HAP-1 (cell line): ENCODE data around the gene AURKAIP1.

ENCODE experiments used
- DNase-seq, 2 experiments: peaks; one replicate each; pipeline ENCODE4 v3.0.0-alpha.2; 2016 to 2020; ENCODE audit warnings: low spot score in 2 of 2
- H3K27me3 ChIP-seq: fragments of 250-450 bp; sonication (Bioruptor Pico); 2 replicates; pipeline ENCODE4 v1.5.1; 2020; ENCODE audit warnings: low read depth, mild to moderate bottlenecking, moderate library complexity
- H3K36me3 ChIP-seq: fragments of 250-450 bp; sonication (Bioruptor Pico); replicated peaks from 2 replicates; pipeline ENCODE4 v1.5.1; 2020; ENCODE audit warnings: mild to moderate bottlenecking
- H3K4me1 ChIP-seq: fragments of 250-450 bp; sonication (Bioruptor Pico); 2 replicates; pipeline ENCODE4 v1.5.1; 2020; ENCODE audit warnings: mild to moderate bottlenecking
- H3K4me3 ChIP-seq: fragments of 250-450 bp; sonication (Bioruptor Pico); 2 replicates; pipeline ENCODE4 v1.5.1; 2020; ENCODE audit warnings: mild to moderate bottlenecking, moderate library complexity
- H3K9me3 ChIP-seq: fragments of 250-450 bp; sonication (Bioruptor Pico); 2 replicates; pipeline ENCODE4 v1.5.1; 2020; ENCODE audit warnings: mild to moderate bottlenecking, moderate library complexity
- in situ Hi-C: fragments of 300-500 bp; cut with MboI; formaldehyde crosslinking; loops from 3 replicates; pipeline ENCODE4 v1.14.3; 2020; ENCODE audit warnings: low sequenced_read_pairs, inconsistent platforms, mixed read lengths

Gene AURKAIP1

DNA sequence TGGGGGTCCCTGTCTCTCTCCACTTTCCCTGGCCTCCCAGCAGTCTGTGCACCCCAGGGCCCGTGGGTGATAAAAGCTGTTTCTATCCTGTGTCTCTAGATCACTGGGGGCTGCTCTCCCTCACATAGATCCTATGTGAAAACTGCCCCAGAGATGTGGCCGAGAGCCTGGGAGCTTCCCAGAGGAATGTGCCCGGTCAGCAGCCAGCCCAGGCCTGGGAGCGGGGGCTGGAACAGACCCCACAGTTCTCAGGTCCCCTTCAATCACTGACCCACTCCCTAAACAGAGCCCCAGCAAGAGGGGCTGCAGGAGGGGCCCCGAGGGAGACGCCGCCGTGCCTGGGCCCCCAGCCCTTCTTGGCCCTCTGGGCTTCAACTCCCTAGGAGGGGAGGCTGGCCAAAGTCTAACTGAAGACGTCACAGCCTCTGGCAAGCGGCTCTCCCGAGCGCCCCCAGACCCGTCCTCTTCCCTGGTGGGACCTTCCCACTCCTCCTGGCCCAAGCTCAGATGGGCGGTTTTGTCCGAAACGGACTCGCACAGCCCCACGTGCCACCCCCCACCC, 17.1 kb downstream of the AURKAIP1 start:
- H3K27me3 ChIP-seq: peaks cover 17% of the 10 kb centered on the region
- H3K4me1 ChIP-seq: peaks cover 8% of the 10 kb centered on the region
- H3K4me3 ChIP-seq: no peak overlapping the region
- in situ Hi-C loops: no loop called here
- no peak for DNase-seq
- no peaks in the 10 kb centered on the region for H3K36me3 ChIP-seq
- no peaks in the 10 kb centered on the region for H3K9me3 ChIP-seq

DNA sequence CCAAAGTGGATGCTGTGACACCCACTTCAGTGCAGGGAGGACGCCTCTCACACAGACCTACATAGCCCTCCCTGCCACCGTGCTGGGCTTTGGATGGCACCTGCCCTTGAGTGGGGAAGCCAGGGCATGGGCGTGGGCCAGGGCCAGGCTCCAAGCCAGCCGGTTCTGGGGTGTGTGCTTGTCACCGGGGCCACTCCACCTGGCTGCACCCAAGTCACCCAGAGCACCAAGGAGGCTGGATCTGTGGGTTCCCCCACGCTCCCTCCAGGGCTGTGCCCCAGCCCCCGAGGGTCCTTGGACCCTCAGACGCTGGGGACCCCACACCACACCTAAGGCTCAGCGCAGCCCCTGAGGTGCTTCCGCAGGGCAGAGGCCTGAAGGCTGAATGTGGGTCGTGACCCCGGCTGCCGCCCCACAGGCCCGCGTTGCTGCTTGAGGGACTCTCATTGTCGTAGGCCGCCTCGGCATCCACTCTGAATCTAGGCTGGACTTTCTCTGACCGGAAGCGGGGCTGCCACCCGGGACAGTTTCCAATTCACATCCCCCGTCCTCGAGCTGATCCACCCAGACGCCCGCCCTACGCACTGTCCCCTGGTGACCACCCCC, 18.1 kb downstream of the AURKAIP1 start:
- no peak overlapping the region for H3K4me3 ChIP-seq
- peaks cover 8% of the 10 kb centered on the region for H3K4me1 ChIP-seq
- H3K36me3 ChIP-seq: no peaks in the 10 kb centered on the region
- H3K9me3 ChIP-seq: no peaks in the 10 kb centered on the region
- peaks cover 17% of the 10 kb centered on the region for H3K27me3 ChIP-seq
- in situ Hi-C loops: no loop called here
- no peak for DNase-seq

DNA sequence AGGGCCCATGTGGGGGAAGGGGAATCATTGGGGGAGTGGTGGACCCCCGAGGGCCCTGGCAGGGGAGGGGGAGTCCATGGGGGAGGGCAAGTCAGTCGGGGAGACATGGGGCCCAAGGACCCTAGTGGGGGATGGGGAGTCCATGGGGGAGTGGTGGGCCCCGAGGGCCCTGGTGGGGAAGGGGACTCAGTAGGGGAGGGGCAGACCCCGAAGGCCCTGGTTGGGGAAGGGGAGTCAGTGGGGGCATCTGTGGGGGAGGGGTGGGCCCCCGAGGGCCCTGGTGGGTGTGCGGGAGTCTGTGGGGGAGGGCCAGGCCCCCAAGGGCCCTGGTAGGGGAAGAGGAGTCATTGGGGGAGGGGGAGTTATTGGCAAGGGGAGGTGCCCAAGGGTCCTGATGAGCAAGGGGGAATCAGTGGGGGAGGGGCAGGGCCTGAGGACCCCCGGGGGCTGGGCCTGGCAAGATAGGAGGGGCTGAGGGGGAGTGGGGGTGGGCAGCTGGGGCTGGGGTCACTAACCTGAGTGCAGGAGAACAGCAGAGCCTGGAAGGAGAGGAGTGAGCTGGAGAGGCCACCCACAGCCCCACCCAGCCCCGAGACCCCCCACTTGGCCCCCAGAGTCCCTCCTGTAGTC, 18.7 kb downstream of the AURKAIP1 start:
- no peak overlapping the region for H3K4me3 ChIP-seq
- no peak for DNase-seq
- H3K4me1 ChIP-seq: peaks cover 8% of the 10 kb centered on the region
- H3K36me3 ChIP-seq: no peaks in the 10 kb centered on the region
- no peaks in the 10 kb centered on the region for H3K9me3 ChIP-seq
- H3K27me3 ChIP-seq: peaks cover 17% of the 10 kb centered on the region
- in situ Hi-C loops: no loop called here

DNA sequence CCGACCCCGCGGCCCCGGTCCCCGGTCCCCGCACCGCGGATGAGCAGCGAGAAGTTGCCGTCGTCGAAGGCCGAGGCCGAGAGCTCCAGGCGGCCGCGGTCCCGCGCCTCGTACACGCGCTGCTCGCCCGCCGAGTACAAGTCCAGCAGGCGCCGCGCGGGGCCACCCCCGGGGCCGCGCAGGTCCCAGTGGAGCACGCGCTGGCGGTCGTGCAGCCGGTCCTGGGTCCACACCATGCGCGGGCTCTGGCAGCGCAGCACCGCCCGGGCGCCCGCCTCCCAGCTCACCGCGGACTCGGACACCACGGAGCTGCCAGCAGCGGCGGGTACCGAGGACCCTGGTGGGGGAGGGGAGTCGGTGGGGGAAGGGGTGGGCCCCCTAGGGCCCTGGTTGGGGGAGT, 19.6 kb downstream of the AURKAIP1 start:
- peak overlapping the region; percentile 8; the same call in 1 of the 2 replicates for H3K4me3 ChIP-seq
- H3K4me1 ChIP-seq: peaks cover 8% of the 10 kb centered on the region
- H3K36me3 ChIP-seq: no peaks in the 10 kb centered on the region
- in situ Hi-C loops: no loop called here
- peak in 1 of 2 experiments; percentile 68 for DNase-seq
- no peaks in the 10 kb centered on the region for H3K9me3 ChIP-seq
- H3K27me3 ChIP-seq: peaks cover 17% of the 10 kb centered on the region

DNA sequence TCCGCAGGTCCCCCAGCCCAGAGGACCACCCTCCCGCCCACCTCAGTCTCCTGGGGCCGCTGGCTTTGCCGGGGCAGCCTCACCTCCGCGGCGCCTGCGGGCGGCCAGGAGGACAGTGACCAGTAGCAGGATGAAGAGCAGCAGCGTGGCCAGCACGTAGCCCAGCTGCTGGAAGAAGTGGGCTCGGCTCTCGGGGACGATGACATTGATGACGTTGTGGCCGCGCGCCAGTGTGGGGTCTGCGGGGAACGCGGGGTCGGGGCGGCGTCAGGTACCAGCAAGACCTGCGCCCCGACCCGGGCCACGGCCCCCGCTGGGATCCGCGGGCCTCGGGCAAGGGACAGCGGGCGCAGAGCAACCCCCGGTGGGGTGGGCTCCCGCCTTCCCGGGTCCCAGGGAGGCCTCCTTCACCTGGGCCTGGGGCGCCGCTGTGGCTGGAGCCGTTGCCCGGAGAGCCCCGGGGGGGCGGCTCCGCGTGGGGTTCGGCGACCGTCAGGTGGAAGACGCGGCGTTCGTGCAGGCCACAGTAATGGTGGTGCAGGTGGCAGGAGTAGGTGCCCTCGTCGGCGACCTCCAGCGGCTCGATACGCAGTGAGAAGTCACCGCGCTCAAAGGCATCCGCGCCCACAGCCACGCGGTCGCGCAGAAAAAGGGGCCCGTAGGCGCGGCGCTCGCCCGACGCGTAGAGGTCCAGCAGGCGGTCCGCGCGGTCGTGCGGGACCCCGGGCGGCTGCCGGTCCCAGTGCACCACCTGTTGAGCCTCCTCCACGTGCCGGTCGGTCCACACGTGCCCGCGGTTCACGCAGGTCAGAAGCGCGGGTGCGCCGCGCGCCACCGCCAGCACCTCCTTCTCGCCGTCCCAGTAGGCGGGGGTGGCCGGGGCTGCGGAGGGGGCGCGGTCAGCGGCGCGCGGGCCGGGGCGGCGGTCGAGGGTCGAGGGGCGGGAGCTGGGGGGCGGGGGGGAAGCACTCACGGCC, 20.4 kb downstream of the AURKAIP1 start:
- DNase-seq: no peak
- H3K4me1 ChIP-seq: peaks cover 8% of the 10 kb centered on the region
- peaks cover 17% of the 10 kb centered on the region for H3K27me3 ChIP-seq
- in situ Hi-C loops: no loop called here
- no peaks in the 10 kb centered on the region for H3K9me3 ChIP-seq
- peak overlapping the region; percentile 18 for H3K4me3 ChIP-seq
- no peaks in the 10 kb centered on the region for H3K36me3 ChIP-seq

DNA sequence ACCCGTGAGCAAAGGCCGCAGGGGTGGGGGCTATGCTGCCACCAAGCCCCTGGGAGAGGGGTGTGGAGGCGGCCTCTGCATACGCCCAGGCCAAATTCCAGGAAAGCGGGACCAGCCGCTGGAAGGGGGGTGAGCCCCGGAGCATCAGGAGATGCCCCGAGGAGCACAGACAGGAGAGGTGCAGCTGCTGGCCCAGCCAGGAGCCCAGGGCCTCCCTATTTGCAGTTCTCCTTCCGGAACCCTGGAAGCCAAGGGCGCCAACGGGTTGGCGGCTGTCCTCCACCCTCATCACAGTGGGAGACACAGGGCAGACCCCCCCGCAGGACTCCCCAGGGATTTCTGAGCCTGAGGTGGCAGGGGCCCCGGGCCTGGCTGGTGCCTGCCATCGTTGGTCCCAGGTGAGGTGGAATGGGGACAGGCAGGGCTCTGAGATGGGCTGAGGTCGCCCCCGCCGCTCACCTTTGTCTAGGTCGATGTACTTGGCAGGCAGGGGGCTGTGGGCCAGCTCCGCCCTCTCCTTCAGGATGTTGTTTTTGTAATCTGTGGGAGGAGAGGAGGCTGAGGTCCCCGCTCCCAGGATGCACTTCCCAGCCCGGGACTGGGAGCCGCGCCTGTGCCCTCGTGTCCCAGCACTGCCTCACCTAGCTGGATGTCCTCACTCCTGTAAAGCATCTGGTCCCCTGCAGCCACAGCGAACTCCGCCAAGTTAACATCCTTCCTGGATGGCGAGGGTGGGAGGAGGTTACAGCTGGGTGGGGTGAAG, 21.4 kb downstream of the AURKAIP1 start:
- H3K9me3 ChIP-seq: no peaks in the 10 kb centered on the region
- in situ Hi-C loops: no loop called here
- peaks cover 17% of the 10 kb centered on the region for H3K27me3 ChIP-seq
- DNase-seq: peak; percentile 28 to 70
- peak overlapping the region; percentile 18 for H3K4me3 ChIP-seq
- peaks cover 8% of the 10 kb centered on the region for H3K4me1 ChIP-seq
- H3K36me3 ChIP-seq: no peaks in the 10 kb centered on the region

DNA sequence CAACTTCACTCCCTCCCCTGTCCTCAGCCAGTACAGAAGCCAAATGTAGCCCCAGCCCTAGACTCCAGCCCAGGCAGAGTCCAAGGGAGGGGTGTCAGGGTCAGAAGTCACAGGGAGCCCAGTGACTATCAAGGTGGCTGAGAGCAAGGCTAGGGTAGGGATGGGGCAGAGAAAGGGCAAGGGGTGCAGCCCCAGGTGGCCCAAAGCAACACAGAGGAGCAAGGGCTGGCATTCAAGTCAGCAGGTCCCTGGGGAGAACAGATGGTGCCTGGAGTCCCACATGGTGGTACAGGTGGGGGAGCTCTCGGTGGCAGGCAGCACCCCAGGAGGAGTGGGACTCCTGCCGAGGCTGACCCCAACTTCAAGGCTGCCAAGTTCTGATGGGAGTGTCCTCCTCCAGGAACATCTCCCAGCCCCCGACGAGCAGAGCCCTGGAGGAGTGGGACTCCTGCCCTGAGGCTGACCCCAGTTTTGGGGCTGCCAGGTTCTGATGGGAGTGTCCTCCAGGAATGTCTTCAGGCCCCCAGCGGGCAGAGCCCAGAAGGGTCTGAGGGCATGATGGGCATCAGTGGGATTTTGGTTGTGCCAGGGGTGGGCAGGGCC, 22.1 kb downstream of the AURKAIP1 start:
- Histone ChIP-seq H3K36me3 (no peaks in the 10 kb centered on the region), H3K4me3 (no peak overlapping the region), H3K27me3 (peaks cover 17% of the 10 kb centered on the region), H3K9me3 (no peaks in the 10 kb centered on the region), H3K4me1 (peaks cover 8% of the 10 kb centered on the region)
- DNase-seq: no peak
- in situ Hi-C loops: no loop called here

DNA sequence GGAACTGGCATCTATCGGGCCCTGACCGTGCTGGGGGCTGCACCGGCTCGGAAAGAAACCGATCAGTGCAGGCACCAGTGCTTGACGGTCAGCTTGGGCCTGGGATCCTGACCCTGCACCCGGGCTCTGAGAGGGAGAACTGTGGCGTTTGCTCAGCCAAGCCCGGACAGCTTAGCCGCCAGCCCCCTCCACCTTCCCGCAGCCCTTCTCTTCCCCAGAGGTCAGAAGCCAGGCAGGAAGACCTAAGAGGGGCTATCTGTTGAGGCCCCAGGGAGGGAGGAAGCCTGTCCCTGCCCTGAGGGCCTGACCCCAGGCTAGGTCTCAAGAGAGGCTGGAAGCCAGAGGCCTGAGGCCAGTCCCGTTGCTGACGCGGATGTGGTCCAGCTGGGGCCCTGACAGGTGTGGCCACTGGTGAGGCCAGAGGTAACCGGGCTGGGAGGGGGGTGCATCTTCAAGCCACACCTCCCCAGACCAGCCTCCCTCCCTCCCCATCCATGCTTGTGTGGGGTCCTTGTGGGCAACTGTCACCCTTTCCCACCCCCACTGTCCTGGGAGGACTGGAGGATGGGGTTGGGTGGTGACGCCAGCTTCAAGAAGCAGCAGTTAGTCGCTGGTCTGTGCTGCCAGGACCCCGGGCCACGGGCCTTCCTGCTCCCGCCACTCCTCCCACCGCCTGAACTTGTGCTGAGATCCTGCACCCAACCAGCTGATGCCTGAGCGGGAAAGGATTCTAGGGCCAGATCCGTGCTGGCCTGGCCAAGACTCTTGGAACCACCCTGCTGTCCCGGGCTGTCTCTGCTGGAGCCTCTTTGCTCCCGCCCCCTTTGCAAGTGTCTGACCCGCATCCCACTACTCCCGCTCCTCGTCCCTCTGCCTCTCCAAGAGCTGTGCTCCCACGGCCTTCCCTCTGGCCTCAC, 23.2 kb downstream of the AURKAIP1 start:
- no peaks in the 10 kb centered on the region; the same call in 1 of the 2 replicates for H3K36me3 ChIP-seq
- no peak for DNase-seq
- H3K4me1 ChIP-seq: peaks cover 8% of the 10 kb centered on the region
- peaks cover 17% of the 10 kb centered on the region for H3K27me3 ChIP-seq
- H3K9me3 ChIP-seq: no peaks in the 10 kb centered on the region
- in situ Hi-C loops: no loop called here
- H3K4me3 ChIP-seq: no peak overlapping the region

DNA sequence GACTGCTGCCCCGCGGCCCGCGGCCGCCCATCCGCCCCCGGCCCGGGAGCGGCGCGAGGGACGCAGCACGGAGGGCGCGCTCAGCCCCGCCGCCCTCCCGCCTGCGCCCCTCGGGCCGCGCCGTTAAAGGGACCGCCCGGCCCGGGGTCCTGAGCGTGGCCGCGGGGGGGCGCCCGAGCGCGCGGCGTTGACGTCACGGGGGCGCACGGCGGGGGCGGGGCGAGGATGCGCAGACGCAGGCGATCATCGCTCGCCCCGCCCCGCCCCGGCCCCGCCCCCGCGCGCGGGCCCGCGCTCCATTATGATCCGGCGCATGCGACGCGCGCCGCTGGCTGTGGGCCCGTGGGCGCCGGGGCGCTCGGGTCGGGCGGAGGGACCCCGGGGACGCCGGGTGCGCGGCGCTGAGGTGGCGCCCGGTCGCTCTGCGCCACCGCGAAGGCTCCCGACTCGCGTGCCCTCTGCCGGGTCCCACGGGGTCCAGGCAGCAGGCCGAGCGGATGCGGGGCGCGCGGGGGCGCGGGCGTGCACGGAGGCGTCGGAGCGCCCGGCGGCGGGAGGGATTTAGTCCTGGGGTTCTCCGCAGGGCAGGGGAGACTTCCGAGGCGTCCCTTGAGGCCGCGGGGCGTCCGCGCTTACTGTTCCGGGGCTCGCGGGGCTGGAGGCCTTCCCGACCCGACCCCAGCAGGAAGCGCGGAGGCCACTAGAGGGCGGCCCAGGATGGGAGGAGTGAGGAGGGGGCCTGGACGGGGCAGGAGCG, 25.6 kb downstream of the AURKAIP1 start, which contains the start of gene DVL1:
TSS of gene DVL1 (minus strand) at position 163 of the 757 bp plus-strand sequence. CDS start 353 bp downstream, outside the sequence.
- DNase-seq: peak; percentile 49 to 80
- peaks cover 7% of the 10 kb centered on the region for H3K4me1 ChIP-seq
- in situ Hi-C loops: no loop called here
- H3K9me3 ChIP-seq: no peaks in the 10 kb centered on the region
- H3K27me3 ChIP-seq: peaks cover 13% of the 10 kb centered on the region
- H3K36me3 ChIP-seq: no peaks in the 10 kb centered on the region; the same call in 1 of the 2 replicates
- H3K4me3 ChIP-seq: peak within 1 kb of the TSS; percentile 57

DNA sequence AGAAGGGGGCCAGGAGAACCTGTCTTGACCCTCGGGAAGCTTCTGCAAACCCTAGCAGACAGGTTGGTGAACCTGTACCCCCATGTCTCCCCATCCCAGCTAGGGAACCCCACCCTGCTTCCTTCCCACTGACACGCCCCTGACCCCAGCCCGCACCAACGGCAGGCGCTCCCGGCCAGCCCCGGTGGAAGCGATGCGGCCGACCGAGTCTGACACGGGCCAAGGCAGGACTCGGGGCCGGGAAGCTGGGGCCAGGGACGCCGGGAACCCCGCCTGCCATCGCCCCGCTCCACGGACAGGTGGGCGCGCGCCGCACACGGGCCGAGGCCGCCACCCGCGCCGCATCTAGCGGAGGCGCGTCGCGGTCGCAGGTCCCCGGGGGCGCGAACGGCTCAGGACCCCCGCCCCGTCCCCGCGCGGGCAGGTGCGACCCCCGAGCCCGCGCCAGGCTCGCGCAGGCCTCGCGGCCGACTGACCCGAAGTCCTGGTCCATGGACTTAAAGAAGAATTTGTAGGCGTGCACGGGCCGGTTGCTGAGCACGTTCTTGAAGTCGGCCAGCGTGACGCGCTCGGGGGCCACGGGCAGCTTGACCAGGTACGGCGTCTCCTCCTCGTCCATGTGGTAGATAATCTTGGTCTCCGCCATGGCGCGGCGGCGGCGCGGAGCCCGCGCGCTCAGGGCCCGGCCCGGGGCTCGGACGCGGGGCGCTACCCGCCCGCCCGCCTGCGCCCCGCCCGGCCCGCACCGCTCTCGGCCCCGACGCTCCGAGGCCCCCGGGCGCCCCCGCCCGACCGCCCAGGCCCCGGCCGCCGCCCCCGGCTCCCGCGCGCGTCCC, 26.4 kb downstream of the AURKAIP1 start:
- H3K4me1 ChIP-seq: 0 out of 2 replicates have a peak, but pooled peaks cover 2% of the 10 kb centered on the region
- H3K27me3 ChIP-seq: peaks cover 5% of the 10 kb centered on the region
- no peaks in the 10 kb centered on the region for H3K9me3 ChIP-seq
- in situ Hi-C loops: no loop called here
- no peak for DNase-seq
- peak overlapping the region; percentile 57 for H3K4me3 ChIP-seq
- H3K36me3 ChIP-seq: no peaks in the 10 kb centered on the region; the same call in 1 of the 2 replicates
